CD4-positive, alpha-beta T cell treated with Interleukin-4 for 4 hours (primary cell): ENCODE measurements around the gene FGF5.
A peak's percentile ranks its signal among the peaks of the same experiment; 100 is the strongest.
"Not testable (repeated sequence)": the region's sequence is repeated elsewhere in the genome, so short reads cannot be mapped to it uniquely, and the experiment has no call there.

Source experiments
- DNase-seq: peaks from one replicate; pipeline ENCODE4 v3.0.0-alpha.2; 2020

FGF5 gene

DNA sequence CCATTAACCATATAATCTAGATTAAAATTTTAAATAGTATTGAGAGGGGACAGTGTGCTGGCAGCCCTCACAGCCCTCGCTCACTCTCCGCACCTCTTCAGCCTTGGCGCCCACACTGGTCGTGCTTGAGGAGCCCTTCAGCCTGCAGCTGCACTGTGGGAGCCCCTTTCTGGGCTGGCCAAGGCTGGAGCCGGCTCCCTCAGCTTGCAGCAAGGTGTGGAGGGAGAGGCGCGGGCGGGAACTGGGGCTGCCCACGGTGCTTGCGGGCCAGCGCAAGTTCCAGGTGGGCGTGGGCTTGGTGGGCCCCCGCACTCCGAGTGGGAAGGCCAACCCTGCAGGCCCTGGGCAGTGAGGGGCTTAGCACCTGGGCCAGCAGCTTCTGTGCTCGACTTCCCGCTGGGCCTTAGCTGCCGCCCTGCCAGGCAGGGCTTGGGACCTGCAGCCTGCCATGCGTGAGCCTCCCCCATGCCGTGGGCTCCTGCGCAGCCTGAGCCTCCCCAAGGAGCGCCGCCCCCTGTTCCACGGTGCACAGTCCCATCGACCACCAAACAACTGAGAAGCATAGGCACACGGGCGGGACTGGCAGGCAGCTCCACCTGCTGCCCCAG is 36.3 kb downstream of the FGF5 start:
- DNase-seq: no peak

- DNase-seq: no peak
These were observed 39.0 kb downstream of the FGF5 start for GRCh38 chr4:80305466-80305865.

- DNase-seq: no peak
These were observed 39.8 kb downstream of the FGF5 start for GRCh38 chr4:80306260-80306659.

DNA sequence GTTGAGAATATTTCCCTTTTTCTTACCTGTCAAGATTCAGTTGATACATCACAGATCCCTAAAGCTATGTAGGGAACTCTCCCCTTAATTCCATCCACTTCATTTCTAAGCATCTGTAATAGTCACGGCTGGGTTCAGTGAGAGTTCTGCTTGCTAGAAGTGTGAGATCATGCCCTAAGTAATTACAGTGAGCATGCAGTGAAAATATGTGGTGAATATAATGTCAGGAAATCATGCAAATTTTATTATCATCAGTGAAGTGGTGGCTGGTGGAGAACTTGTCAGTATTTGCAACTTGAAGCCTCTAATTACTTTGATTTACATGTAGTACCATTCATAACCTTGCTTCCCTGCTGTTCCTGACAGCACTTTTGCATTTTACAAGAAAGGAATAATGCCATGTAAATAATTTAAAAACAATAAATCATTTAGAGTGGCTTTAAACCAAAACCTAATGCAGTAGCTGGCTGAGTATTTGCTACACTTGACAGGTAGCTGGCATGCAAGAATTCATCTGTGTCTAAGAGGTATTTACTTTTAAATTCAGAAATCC is 40.8 kb downstream of the FGF5 start:
- no peak for DNase-seq

GRCh38 chr4:80307774-80308465 is 41.5 kb downstream of the FGF5 start:
- DNase-seq: no peak

GRCh38 chr4:80308466-80308822 is 42.0 kb downstream of the FGF5 start:
- no peak for DNase-seq

GRCh38 chr4:80309294-80310004 is 43.0 kb downstream of the FGF5 start:
- DNase-seq: no peak

GRCh38 chr4:80311130-80311529 is 44.7 kb downstream of the FGF5 start:
- DNase-seq: no peak

GRCh38 chr4:80312124-80312523 is 45.7 kb downstream of the FGF5 start:
- no peak for DNase-seq

- DNase-seq: no peak
These were observed 47.2 kb downstream of the FGF5 start for GRCh38 chr4:80313627-80314026.

GRCh38 chr4:80315848-80316247 is 49.4 kb downstream of the FGF5 start:
- not testable (repeated sequence) for DNase-seq

DNA sequence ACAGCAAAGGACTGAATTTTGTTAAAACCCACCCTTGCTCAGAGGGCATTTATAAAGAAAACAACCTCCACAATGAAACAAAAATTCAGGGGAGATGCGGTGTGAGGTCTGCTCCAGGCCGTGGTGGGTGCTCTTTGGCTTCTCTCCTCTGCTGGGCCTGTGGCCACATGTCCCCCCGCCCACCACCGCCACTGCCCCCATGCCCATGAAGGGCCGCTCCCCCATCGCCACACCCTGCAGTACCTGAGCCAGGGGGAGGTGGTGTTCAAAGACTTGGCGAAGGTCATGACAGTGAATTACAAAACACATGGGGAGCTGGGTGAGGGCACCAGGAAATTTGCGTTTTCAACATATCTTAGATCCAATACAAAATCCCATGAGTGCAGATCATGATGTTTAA is 54.9 kb downstream of the FGF5 start:
- no peak for DNase-seq

- DNase-seq: no peak
These were observed 55.3 kb downstream of the FGF5 start for GRCh38 chr4:80321776-80322175.

DNA sequence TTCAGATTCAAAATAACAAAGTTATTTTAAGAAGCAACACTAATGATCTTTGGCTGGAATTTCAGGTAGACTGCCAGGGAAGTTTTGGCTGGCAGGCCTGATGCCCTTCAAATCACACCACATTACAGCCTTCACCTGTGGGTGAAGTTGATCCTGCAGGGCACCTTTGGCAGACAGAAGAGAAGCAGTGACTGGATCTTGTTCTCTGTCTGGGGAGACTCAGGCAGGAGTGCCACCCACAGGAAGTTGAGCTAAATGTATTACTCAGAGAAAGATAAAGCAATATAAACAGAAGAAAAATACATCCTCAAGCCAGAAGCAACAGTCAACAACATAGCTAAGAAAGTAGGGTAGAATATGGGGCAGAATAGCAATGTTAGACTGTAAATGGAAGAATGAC is 56.3 kb downstream of the FGF5 start:
- no peak for DNase-seq

- DNase-seq: no peak
These were observed 57.7 kb downstream of the FGF5 start for GRCh38 chr4:80324171-80324570.

DNA sequence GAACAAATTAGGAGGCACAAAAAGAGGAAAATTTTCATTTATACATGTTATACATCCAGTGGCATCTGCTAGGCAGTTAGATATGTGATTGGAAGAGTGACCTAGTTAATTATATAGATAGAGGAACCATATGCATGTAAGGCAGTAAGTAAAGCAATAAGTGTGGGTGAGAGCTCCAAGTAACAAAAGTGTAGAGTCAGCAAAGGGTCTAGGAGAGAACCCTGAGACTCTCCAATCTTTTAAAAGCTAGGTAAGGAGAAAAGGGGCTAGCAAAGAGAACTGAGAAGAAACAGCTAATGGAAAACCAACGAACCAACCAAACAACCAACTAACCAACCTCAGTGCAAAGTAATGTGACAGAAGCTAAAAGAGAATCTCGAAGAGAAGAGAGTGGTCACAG is 65.2 kb downstream of the FGF5 start:
- no peak for DNase-seq

DNA sequence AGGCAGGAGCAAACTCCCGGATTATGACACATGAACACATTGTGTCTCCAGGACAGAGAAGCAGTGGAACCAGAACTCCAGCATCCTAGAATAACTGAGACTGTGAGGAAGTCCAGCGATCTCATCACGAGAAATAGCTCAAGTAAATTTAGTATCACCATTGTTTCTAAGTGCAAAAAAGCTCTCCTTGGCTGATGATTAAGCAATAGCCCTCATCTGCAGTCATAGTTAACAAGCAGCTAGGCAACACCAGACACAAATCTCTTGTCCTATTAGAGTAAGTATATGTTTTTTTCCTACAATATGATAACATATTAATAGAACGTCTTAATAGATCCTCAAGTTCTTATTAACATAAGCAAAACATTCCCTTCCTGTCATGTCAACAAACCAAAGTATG is 66.7 kb downstream of the FGF5 start:
- no peak for DNase-seq

DNA sequence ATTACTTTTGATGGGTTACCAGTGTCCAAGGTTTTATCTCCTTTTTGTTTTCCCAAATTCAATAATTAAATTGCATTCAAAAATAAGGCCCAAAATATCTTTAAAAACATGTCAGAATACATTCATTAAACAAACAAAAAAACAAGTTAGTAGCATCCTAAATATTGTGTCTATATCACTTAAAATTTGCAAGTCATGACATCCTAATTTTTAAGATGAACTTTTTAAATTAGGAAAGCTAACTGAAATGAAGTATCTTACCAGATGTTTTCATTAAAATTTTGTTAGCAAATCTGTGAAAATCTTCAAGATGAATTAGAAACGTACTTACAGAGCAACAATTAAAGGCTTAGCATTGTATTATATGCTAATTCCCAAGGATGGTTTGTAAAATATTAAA is 68.1 kb downstream of the FGF5 start:
- DNase-seq: no peak

GRCh38 chr4:80335226-80335553 is 68.7 kb downstream of the FGF5 start:
- no peak for DNase-seq

DNA sequence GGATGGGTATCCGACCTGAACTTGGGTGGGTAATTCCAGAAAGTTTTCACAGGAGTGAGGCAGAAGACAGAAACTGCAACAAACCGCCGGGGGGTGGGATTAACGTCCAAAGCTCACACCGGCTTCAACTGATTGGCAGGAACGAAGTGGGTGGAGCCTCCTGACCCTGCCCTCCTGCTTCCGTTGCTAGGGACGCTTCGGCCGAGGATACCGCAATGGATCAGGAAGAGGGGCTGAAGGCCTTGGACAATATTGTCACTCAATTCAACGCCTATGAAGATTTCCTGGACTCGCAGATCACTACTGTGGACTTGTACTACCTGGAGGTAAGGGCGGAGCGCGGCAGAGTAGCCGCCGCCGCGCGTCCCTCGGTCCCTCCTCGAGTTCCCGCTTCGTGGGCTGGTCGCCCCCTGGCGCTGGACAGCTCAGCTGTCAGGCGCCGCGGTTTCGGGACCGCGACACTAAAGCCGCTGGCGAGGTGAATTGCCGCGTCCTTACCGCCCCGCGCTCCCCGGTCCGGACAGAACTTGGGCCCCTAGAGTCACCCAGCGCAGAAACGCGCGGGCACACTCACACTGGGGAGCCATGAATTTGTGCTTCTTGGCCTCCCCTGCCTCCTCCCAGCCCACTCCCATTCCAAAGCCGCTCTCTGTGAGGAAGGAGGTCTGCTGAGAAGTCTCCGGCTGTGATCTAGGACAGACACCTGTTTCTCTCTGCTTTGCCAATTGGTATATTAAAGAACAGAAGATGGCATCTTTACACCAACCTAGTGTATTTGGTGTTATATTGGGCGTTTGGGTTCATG is 69.3 kb downstream of the FGF5 start, which contains the start of gene CFAP299:
Gene CFAP299 (plus strand): TSS at position 177 of the 805 bp plus-strand sequence.
- peak; percentile 15 for DNase-seq

GRCh38 chr4:80336582-80336981 is 70.1 kb downstream of the FGF5 start:
- no peak for DNase-seq

DNA sequence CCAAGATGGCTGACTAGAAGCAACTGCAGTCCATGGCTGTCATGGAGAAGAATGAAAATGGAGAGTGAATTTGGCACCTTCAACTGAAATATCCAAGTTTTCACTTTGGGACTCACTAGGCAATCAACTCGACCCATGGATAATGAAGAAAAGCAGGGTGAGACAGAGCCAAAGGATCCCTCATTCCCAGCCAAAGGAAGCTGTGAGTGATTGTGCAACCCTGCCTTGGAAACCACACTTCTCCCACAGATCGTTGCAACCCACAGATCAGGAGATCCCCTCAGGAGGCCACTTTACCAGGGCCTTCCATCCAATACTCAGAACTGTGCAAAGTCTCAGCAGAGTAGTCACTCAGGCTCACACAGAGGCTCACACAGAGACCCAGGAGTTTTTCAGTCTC is 73.6 kb downstream of the FGF5 start:
- DNase-seq: no peak
